GM13977 (cell line): ENCODE data around the gene ST6GAL2.

Experiments used
- DNase-seq: peaks from one replicate; pipeline ENCODE4 v3.0.0; 2012; ENCODE audit warnings: low spot score
- in situ Hi-C: fragments of 300-500 bp; cut with MboI; formaldehyde crosslinking; loops from one replicate; pipeline ENCODE4 v1.12.0; 2022; ENCODE audit warnings: low sequenced_read_pairs, low pct_unique_long_range_greater_than_20kb, mixed read lengths, inconsistent platforms; ENCODE audit not compliant: unreplicated experiment
- TF ChIP-seq, protein P1 (sequence below): IDR thresholded peaks from 2 replicates; pipeline ENCODE4 v1.5.1; 2012; ENCODE audit warnings: mild to moderate bottlenecking, control low read depth; ENCODE audit not compliant: insufficient read depth; ENCODE audit errors: extremely low read depth, missing control alignments

ST6GAL2 gene, protein sequence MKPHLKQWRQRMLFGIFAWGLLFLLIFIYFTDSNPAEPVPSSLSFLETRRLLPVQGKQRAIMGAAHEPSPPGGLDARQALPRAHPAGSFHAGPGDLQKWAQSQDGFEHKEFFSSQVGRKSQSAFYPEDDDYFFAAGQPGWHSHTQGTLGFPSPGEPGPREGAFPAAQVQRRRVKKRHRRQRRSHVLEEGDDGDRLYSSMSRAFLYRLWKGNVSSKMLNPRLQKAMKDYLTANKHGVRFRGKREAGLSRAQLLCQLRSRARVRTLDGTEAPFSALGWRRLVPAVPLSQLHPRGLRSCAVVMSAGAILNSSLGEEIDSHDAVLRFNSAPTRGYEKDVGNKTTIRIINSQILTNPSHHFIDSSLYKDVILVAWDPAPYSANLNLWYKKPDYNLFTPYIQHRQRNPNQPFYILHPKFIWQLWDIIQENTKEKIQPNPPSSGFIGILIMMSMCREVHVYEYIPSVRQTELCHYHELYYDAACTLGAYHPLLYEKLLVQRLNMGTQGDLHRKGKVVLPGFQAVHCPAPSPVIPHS

DNA sequence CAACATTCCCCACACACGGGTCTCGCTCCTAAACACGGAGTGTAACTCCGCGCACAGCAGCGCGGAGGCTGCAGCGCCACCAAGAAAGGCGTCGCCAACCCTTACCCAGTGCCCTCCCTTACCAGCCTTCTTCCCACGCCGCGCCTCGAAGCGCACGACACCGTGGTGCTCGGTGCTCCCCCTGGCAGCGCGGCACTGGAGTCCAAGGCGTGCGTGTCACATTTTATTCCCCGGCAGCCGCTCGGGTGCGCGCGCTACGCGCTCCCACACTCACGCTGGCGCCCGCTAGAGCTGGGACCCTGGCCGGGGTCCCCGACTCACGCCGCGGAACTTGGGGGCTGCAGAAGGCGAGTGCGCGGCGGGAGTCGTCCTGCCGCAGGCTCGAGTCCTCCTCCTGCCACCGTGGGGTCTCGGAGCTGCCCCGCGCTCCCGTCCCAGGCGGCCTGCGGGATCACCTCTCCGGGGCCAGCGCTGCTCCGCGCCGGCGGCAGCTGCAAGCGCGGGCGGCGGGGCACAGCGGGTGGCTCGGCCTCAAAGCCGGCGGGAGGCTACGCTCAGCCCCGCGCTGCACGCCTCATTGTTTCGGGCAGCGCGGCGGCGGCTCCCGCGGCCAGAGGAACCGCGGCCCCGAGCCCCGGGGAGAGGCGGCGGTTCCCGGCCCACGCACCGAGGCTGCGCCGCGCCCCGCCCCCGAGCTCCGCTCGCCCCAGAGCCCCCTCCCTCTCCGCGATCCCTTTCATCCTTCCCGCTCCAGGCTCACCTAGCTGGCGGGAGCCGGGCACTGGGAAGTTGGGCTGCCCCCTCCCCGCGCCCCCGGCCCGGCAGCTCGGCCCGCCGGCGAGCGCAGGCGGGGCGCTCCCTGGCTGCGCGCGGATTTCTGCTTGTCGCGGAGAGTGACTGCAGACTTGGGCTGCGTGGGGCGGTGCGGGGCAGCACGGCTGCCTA, at the start of gene ST6GAL2:
Gene ST6GAL2, minus strand, starts transcription at position 197 of the 945 bp plus-strand sequence. CDS start 42,190 bp downstream, outside the sequence.
- DNase-seq, result peak; percentile 25
- TF ChIP-seq, protein P1, sequence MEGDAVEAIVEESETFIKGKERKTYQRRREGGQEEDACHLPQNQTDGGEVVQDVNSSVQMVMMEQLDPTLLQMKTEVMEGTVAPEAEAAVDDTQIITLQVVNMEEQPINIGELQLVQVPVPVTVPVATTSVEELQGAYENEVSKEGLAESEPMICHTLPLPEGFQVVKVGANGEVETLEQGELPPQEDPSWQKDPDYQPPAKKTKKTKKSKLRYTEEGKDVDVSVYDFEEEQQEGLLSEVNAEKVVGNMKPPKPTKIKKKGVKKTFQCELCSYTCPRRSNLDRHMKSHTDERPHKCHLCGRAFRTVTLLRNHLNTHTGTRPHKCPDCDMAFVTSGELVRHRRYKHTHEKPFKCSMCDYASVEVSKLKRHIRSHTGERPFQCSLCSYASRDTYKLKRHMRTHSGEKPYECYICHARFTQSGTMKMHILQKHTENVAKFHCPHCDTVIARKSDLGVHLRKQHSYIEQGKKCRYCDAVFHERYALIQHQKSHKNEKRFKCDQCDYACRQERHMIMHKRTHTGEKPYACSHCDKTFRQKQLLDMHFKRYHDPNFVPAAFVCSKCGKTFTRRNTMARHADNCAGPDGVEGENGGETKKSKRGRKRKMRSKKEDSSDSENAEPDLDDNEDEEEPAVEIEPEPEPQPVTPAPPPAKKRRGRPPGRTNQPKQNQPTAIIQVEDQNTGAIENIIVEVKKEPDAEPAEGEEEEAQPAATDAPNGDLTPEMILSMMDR, result no peak
- in situ Hi-C loops, result no loop called here

DNA sequence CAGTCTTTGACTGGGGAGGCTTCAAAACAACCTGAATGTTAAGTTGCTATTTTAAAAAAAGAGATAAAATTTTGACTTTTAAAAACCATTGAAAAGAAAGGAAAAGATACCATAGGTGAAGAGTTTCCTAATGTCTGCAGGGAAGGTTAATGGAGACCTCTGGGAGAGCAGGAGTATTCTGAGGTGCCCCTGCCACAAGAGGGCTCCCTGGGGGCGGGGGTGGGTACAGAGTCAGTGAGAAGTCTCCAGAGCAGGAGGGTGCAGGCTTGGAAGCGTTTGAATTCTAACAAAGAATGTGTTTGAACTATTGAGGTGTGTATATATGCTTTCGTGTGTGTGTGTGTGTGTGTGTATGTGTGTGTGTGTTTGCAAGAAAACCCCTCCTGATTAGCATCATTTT, 46.7 kb upstream of the ST6GAL2 start:
- no peak for DNase-seq
- in situ Hi-C loops, result no loop called here
- TF ChIP-seq, protein P1, result no peak

DNA sequence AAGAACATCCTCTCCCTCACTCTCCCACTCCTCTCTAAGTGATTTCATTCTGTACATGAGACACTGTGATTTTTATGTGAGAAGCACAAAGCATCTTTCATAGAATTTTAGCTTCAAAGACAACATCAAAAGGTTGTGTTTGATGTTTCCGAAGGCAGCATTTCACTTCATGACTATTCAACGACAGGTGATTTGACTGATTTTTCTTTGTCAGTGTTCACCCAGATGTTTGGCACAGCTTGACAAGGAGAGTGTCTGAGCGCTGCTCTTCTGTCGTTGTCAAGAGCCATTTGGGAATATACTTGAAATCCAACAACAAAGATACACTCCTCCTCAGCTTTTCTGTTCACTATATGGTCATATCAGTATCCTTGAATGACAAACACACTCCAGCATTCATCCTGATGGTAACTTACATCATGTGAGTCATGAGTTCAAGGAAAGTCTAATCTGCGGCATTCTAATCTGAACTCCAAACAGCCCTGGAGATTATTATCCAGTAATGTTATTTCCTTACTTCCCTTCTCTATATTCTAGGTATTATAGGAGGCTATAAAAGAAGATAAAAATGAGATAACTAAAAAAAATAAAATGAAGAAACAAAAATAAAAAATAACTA, 45.9 kb upstream of the ST6GAL2 start:
- in situ Hi-C loops, result no loop called here
- TF ChIP-seq, protein P1, result no peak
- no peak for DNase-seq

DNA sequence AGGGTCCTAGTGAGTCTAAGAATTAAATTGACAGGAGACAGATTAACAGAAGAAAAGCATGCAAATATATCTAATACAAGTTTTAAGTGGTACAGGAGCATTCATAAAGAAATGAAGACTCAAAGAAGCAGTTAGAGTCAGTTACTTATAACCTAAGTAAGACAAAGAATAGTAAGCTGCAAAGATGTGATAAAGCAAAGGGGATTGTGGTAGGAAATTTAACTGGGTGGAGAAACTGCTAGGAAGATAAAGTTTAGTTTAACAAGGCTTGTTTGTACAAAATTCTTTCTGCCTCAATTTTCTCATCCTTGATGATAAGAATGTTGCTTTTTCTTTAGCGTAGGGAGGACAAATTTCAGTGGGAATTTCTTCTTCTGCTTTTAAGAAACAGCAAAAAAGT, 35.5 kb upstream of the ST6GAL2 start:
- in situ Hi-C loops, result no loop called here
- DNase-seq, result no peak
- TF ChIP-seq, protein P1, result no peak

DNA sequence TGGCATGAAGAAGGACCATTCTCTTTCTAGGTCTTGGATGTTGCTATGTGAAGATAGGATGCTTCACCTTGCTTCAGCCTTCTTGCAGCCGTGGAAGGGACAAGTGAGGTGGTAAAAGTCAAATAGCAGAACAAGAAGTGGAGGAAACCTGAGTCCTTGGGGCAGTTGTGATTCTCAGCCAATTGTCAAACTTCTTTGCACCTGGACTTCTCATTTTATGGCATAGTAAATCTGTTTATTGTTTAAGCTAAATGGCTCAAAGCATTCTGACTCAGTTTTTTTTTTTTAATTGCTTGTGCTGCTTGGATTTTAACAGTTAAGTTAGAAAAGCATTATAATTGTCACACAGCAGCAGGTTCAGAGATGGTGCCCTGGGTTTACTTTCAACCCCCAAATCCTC, 33.0 kb upstream of the ST6GAL2 start:
- in situ Hi-C loops, result no loop called here
- TF ChIP-seq, protein P1, result no peak
- no peak for DNase-seq

DNA sequence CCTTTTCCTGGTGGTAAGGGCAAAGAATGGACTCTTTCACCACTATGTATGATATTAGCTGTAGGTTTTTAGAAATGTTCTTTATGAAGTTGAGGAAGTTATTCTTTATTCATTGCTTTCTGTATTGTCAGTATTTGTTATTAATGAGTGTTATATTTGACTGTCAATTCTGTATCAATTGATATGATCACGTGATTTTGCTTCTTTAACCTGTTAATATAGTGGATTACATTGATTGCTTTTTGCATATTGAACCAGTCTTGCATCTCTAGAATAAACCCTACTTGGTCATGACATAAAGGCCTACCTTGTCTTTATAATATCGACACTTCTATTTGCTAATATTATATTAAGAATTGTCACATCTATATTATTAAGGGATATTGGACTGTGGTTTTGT, 18.3 kb upstream of the ST6GAL2 start:
- TF ChIP-seq, protein P1, result no peak
- in situ Hi-C loops, result no loop called here
- no peak for DNase-seq
